Lung (tissue), 12 donors: Measurements from ENCODE around the gene PHF14. TPM values are rescaled to one million over a fixed set of nuclear protein-coding genes. Genes with fewer than 3 reads are reported as not detected.
A peak's percentile ranks its signal among the peaks of the same experiment; 100 is the strongest.

Experiments used
- ATAC-seq: fragments of 200-7000 bp; cut with Tn5 transposase; one replicate; pipeline ENCODE4 v1.9.1; 2020; ENCODE audit warnings: moderate number of reproducible peaks; ENCODE audit not compliant: insufficient read depth, low FRiP score
- DNase-seq, 3 donors: peaks; one replicate each; pipeline ENCODE4 v3.0.0-alpha.2; 2013 to 2017
- H3K27ac ChIP-seq, 2 donors: one replicate each; pipeline ENCODE4 v1.5.1; 2013; ENCODE audit warnings: mild to moderate bottlenecking in 2 of 2, moderate library complexity in 2 of 2, control low read depth in 1 of 2, inconsistent platforms in 1 of 2, low read depth in 1 of 2, low read length in 1 of 2
- H3K27me3 ChIP-seq, 3 donors: one replicate each; pipeline ENCODE4 v1.5.1; 2013; ENCODE audit warnings: low read length in 2 of 3; ENCODE audit not compliant: control insufficient read depth in 3 of 3, insufficient read depth in 3 of 3
- H3K36me3 ChIP-seq, 4 donors: one replicate each; pipeline ENCODE4 v1.5.1; 2013; ENCODE audit warnings: low read length in 4 of 4, mild to moderate bottlenecking in 1 of 4, moderate library complexity in 1 of 4; ENCODE audit not compliant: control insufficient read depth in 4 of 4, insufficient read depth in 4 of 4
- H3K4me1 ChIP-seq, 5 donors: one replicate each; pipeline ENCODE4 v1.5.1; 2013; ENCODE audit warnings: low read length in 5 of 5, mild to moderate bottlenecking in 2 of 5, moderate library complexity in 1 of 5; ENCODE audit not compliant: control insufficient read depth in 5 of 5, insufficient read depth in 5 of 5
- H3K4me3 ChIP-seq: one replicate; pipeline ENCODE4 v1.5.1; 2013; ENCODE audit warnings: mild to moderate bottlenecking, control low read depth, moderate library complexity
- H3K9ac ChIP-seq, 2 donors: one replicate each; pipeline ENCODE4 v1.5.1; 2013; ENCODE audit warnings: low read length in 2 of 2, control low read depth in 1 of 2; ENCODE audit not compliant: insufficient read depth in 1 of 2
- H3K9me3 ChIP-seq, 4 donors: one replicate each; pipeline ENCODE4 v1.5.1; 2013; ENCODE audit warnings: low read length in 3 of 4, mild to moderate bottlenecking in 1 of 4, moderate library complexity in 1 of 4; ENCODE audit not compliant: control insufficient read depth in 4 of 4, insufficient read depth in 3 of 4
- WGBS, 2 donors: extraction: QIAGEN DNeasy Blood & Tissue Kit; methylation state at CpG; one replicate each; pipeline ENCODE4 v1.1.7; 2013; 5-methylcytosine and 5-hydroxymethylcytosine counted together
- polyA plus RNA-seq, 2 donors: library from polyadenylated mRNA; stranded (reverse); fragments of 200-250 nt; gene quantifications; one replicate each; pipeline ENCODE4 v1.2.1, GENCODE V29; 2013
- total RNA-seq, 2 donors: library from RNA; depleted of rRNA in 1 of 2; stranded (reverse); fragments of >200 nt in 1 of 2; gene quantifications; one replicate each; pipeline ENCODE4 v1.2.1, GENCODE V29; 2014 to 2021
- TF ChIP-seq, protein P1 (sequence below): IDR thresholded peaks from 2 replicates; pipeline ENCODE4 v1.5.1; 2012; ENCODE audit warnings: mild to moderate bottlenecking; ENCODE audit errors: control extremely low read depth, extremely low read depth
- donor health status: control.
- donor health status: control.
- donor health status: Bipolar disorder and iron deficiency.
- donor health status: healthy.
- donor health status: DM: yes; HTN: yes; CAD: no.

Gene PHF14
- total and polyA plus RNA-seq, 4 donors = 12.9 to 89.5 (median 24.7) TPM

DNA sequence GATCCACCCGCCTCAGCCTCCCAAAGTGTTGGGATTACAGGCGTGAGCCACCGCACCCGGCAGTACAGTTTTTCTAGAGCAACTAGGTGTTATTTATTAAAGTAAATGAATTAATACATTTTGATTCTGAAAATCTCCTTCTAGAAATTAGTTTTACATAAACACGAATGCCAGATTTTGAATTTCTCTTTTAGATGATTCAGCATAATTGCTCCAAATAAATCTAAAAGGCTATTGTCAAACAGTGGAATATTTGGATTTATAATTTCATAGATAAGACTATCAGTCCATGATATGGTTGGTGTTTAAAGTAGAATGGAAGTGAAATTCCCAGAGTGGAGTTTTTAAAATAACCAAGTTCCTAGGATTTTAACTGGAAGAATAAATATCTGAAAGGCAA lies 1.5 kb upstream of the PHF14 start:
- Histone ChIP-seq H3K9me3 (no peaks in the 10 kb centered on the region), H3K27me3 (no peaks in the 10 kb centered on the region), H3K4me1 (peaks cover 0 to 8% (median 4%) of the 10 kb centered on the region in 5 donors), H3K36me3 (peaks cover 0 to 13% (median 0%) of the 10 kb centered on the region in 4 donors), H3K27ac (no peak overlapping the region), H3K4me3 (no peak overlapping the region), H3K9ac (no peak overlapping the region)
- ATAC-seq = no peak
- 95 to 99% methylated on average over 5 of the region's 5 CpGs for WGBS, 2 donors
- TF ChIP-seq, protein P1, sequence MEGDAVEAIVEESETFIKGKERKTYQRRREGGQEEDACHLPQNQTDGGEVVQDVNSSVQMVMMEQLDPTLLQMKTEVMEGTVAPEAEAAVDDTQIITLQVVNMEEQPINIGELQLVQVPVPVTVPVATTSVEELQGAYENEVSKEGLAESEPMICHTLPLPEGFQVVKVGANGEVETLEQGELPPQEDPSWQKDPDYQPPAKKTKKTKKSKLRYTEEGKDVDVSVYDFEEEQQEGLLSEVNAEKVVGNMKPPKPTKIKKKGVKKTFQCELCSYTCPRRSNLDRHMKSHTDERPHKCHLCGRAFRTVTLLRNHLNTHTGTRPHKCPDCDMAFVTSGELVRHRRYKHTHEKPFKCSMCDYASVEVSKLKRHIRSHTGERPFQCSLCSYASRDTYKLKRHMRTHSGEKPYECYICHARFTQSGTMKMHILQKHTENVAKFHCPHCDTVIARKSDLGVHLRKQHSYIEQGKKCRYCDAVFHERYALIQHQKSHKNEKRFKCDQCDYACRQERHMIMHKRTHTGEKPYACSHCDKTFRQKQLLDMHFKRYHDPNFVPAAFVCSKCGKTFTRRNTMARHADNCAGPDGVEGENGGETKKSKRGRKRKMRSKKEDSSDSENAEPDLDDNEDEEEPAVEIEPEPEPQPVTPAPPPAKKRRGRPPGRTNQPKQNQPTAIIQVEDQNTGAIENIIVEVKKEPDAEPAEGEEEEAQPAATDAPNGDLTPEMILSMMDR = no peak
- DNase-seq = no peak

DNA sequence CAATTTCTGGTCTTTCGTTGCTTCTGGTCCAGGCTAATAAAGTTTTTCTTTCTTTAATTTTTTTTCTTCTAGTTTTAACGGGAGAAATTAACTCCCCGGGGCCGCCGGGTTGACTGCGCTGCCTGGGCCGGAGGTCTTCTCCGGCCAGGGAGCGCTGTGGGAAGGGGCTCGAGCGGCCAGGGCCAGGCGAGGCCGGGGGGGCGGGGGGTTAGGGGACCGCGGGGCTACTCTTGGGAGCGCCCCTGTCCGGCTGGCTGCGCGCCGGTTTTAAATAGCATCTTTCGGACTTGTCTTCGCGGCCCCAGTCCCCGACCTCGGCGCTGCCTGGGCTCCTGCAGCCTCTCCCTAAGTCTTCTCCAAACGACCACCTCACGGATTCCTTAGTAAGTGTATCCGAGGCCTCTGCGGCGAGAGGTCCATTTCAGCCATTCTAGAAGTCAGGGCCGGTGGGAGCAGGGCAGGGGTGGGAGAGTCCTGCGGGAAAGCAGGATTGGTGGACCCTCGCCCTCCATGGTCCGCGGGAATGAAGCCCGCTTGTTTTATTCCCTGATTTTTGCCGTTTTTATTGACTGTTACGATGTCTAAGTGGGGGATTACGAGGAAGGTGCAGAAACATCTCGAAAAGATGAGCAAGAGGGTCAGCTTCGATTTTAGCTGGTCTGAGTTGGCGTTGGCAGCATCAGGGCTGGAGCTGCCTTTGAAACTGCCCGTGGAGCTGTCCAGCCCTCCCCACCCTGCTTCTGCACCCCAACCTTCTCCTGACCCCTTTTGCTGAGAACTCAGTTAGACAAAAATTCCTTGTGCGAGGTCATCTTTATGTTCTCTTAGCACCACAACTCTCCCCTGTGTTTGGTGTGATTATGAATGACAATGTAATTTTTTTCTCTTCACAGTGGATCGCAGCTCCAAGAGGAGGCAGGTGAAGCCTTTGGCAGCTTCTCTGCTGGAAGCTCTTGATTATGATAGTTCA lies 555 bp downstream of the PHF14 start:
- H3K4me3 ChIP-seq = peak overlapping the region; percentile 69
- peaks cover 0 to 13% (median 2%) of the 10 kb centered on the region in 4 donors for H3K36me3 ChIP-seq
- no peaks in the 10 kb centered on the region for H3K27me3 ChIP-seq
- TF ChIP-seq, protein P1 = no peak
- no peaks in the 10 kb centered on the region for H3K9me3 ChIP-seq
- DNase-seq = peak; percentile 33 to 65 (median 64)
- peak; percentile 13 for ATAC-seq
- 1% methylated on average over 47 of the region's 47 CpGs for WGBS, 2 donors
- H3K9ac ChIP-seq = peak overlapping the region; percentile 80 to 91
- peaks cover 0 to 8% (median 4%) of the 10 kb centered on the region in 5 donors for H3K4me1 ChIP-seq
- peak overlapping the region; percentile 21 to 94 for H3K27ac ChIP-seq

DNA sequence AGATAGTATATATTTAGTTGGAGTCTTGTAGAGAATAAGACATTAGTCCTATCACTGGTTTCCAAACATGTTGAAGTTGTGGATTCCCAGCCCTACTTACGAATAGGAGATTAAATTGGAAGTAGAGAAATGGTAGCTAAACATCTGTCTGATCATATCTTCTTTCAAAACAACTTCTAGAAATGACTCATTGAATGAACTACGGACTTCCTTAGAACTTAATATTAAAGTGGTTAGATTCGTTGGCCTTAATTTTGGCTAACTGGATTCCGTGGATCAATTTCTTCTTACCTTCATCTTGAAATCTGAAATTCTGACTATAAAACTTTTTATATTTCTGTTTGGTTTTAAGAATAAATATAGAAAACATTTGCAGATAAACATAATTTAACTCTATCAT lies 3.4 kb downstream of the PHF14 start:
- Histone ChIP-seq H3K9me3 (no peaks in the 10 kb centered on the region), H3K4me1 (peaks cover 0 to 8% (median 4%) of the 10 kb centered on the region in 5 donors), H3K4me3 (no peak overlapping the region), H3K27ac (no peak overlapping the region), H3K27me3 (no peaks in the 10 kb centered on the region), H3K36me3 (peaks cover 0 to 14% (median 2%) of the 10 kb centered on the region in 4 donors), H3K9ac (no peak overlapping the region)
- DNase-seq (no peak), ATAC-seq (no peak)
- TF ChIP-seq, protein P1 = no peak
- 82 to 84% methylated on average over 4 of the region's 4 CpGs for WGBS, 2 donors
